ENCODE data around the gene SARNP.

The SARNP gene

GRCh38 chr12:55861396-55861795 is 43.9 kb upstream of the SARNP start:
- no peaks in the 10 kb centered on the region for H3K27me3 ChIP-seq (replicated peaks)
- no peak overlapping the region for H3K27ac ChIP-seq
- no peaks in the 10 kb centered on the region for H3K36me3 ChIP-seq (replicated peaks)
- TF ChIP-seq CTCF (IDR thresholded peaks at IDR 0.05; ENCODE audit: low read depth, low read length, missing control alignments) = no peak
- in situ Hi-C loops (cut with HindIII; ENCODE audit: low pct_ligation_motif_present, low sequenced_read_pairs) = no loop called here
- no peak for DNase-seq
- H3K4me3 ChIP-seq (ENCODE audit: low read depth, low read length) = no peak overlapping the region

GRCh38 chr12:55852740-55853139 is 35.2 kb upstream of the SARNP start:
- DNase-seq = no peak
- in situ Hi-C loops (cut with HindIII; ENCODE audit: low pct_ligation_motif_present, low sequenced_read_pairs) = no loop called here
- H3K27me3 ChIP-seq (replicated peaks) = no peaks in the 10 kb centered on the region

GRCh38 chr12:55850893-55851292 is 33.4 kb upstream of the SARNP start:
- no peaks in the 10 kb centered on the region for H3K27me3 ChIP-seq (replicated peaks)
- peak; percentile 27 for DNase-seq
- H3K36me3 ChIP-seq (replicated peaks) = no peaks in the 10 kb centered on the region
- in situ Hi-C loops (cut with HindIII; ENCODE audit: low pct_ligation_motif_present, low sequenced_read_pairs) = no loop called here
- no peak for TF ChIP-seq CTCF (IDR thresholded peaks at IDR 0.05; ENCODE audit: low read depth, low read length, missing control alignments)
- no peak overlapping the region for H3K27ac ChIP-seq
- no peak overlapping the region for H3K4me3 ChIP-seq (ENCODE audit: low read depth, low read length)

More at GRCh38 chr12:55852740-55853139, 35.2 kb upstream of the SARNP start:
- H3K4me3 ChIP-seq (ENCODE audit: low read depth, low read length) = no peak overlapping the region
- no peak overlapping the region for H3K27ac ChIP-seq
- no peaks in the 10 kb centered on the region for H3K36me3 ChIP-seq (replicated peaks)
- TF ChIP-seq CTCF (IDR thresholded peaks at IDR 0.05; ENCODE audit: low read depth, low read length, missing control alignments) = no peak

GRCh38 chr12:55850401-55850800 is 32.9 kb upstream of the SARNP start:
- in situ Hi-C loops (cut with HindIII; ENCODE audit: low pct_ligation_motif_present, low sequenced_read_pairs) = no loop called here
- H3K27me3 ChIP-seq (replicated peaks) = no peaks in the 10 kb centered on the region
- no peak overlapping the region for H3K27ac ChIP-seq
- no peak for TF ChIP-seq CTCF (IDR thresholded peaks at IDR 0.05; ENCODE audit: low read depth, low read length, missing control alignments)
- no peaks in the 10 kb centered on the region for H3K36me3 ChIP-seq (replicated peaks)
- H3K4me3 ChIP-seq (ENCODE audit: low read depth, low read length) = no peak overlapping the region
- DNase-seq = no peak

GRCh38 chr12:55849616-55850343 is 32.3 kb upstream of the SARNP start:
- no peaks in the 10 kb centered on the region for H3K27me3 ChIP-seq (replicated peaks)
- H3K36me3 ChIP-seq (replicated peaks) = no peaks in the 10 kb centered on the region
- DNase-seq = no peak
- in situ Hi-C loops (cut with HindIII; ENCODE audit: low pct_ligation_motif_present, low sequenced_read_pairs) = no loop called here
- no peak overlapping the region for H3K4me3 ChIP-seq (ENCODE audit: low read depth, low read length)
- no peak for TF ChIP-seq CTCF (IDR thresholded peaks at IDR 0.05; ENCODE audit: low read depth, low read length, missing control alignments)
- no peak overlapping the region for H3K27ac ChIP-seq

Data from brain microvascular endothelial cell (primary cell).